OCI-LY3 (cell line): Measurements from ENCODE around the gene IL1A.

Experiments used
- EZH2phosphoT487 ChIP-seq: fragments of 200-600 bp; shearing (Covaris generic); IDR thresholded peaks from 2 replicates; pipeline ENCODE4 v1.6.1; 2018; ENCODE audit warnings: antibody characterized with exemption, mixed run types, low read depth
- TF ChIP-seq, protein P1 (sequence below): fragments of 200-600, 300-600 bp; sonication (generic); IDR thresholded peaks from 2 replicates; pipeline ENCODE4 v1.5.1; 2014; ENCODE audit warnings: antibody characterized with exemption, low read length, low read depth

DNA sequence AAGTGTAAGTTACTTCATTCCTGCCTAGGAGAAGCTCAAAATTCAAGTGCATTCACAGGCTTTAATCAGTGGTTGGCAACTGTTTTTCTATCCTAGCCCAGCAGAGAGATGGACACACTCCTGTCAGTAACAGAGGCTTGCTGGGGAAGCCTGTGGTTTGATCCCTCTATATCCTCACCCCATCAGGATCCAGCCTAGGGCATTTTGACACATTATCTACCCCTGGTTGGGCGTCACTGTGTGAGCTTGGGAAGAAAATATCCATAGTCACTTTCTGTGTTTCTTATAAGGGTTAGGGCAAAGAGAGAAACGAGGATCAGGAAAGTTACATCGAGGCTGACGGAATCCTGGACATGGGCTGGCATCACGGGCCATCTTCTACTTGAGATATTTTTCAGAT is 53.5 kb downstream of the IL1A start:
- TF ChIP-seq, protein P1, sequence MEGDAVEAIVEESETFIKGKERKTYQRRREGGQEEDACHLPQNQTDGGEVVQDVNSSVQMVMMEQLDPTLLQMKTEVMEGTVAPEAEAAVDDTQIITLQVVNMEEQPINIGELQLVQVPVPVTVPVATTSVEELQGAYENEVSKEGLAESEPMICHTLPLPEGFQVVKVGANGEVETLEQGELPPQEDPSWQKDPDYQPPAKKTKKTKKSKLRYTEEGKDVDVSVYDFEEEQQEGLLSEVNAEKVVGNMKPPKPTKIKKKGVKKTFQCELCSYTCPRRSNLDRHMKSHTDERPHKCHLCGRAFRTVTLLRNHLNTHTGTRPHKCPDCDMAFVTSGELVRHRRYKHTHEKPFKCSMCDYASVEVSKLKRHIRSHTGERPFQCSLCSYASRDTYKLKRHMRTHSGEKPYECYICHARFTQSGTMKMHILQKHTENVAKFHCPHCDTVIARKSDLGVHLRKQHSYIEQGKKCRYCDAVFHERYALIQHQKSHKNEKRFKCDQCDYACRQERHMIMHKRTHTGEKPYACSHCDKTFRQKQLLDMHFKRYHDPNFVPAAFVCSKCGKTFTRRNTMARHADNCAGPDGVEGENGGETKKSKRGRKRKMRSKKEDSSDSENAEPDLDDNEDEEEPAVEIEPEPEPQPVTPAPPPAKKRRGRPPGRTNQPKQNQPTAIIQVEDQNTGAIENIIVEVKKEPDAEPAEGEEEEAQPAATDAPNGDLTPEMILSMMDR: no peak
- TF ChIP-seq EZH2phosphoT487: no peak
